Kidney glomerular epithelial cell (primary cell): ENCODE data around the gene STUM.

ENCODE experiments used
- DNase-seq: peaks from one replicate; lab custom pipeline; 2025; lab: John Stamatoyannopoulos, UW

The STUM gene

DNA sequence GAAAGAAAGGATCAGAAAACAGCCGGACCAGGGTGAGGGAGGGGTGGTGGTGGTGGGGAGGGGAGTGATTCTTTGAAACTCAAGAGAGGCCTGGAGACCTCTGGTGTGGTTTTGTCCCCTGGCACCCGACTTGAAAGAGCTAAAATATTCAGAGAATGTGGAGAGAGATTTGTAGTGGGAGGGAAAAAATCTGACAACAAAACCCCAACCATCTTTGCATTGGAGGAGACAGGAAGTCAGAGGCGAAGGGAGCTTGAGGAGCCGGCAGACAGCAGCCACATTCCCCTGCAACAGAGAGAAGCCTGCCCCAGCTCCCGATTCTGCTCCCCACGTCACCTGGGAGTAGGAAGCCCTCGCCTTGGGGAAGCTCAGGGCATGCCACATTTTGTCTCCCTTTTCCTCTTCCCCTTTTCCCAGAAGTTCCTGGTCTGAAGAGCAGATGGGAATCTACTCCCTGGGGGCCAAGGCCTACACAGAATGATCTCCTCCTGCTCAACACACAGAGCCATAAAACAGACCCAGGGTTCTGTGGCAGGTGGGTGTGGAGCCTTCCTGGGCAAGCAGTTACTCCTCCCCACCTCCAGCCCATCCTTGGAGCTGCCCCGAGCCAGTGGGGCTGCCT lies 105.6 kb downstream of the STUM start:
- peak; percentile 47 for DNase-seq

DNA sequence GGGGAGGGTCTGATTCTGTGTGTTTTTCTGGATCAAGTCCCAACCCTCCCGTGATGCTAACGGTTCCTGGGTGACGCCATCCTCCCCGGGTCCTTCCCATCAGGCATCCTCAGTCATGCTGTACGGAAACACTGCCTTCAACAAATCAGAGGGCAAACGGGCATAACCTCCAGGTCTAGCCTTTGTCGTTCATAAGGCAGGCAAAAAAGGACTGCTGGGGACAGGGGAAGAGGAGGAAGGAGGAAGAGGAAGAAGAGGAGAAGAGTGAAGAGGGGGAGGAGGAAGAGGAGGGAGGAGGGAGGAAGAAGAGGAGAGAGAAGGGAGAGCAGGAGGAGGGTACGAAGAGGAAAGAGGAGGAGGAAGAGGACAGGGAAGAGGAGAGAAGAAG lies 106.1 kb downstream of the STUM start:
- no peak for DNase-seq

DNA sequence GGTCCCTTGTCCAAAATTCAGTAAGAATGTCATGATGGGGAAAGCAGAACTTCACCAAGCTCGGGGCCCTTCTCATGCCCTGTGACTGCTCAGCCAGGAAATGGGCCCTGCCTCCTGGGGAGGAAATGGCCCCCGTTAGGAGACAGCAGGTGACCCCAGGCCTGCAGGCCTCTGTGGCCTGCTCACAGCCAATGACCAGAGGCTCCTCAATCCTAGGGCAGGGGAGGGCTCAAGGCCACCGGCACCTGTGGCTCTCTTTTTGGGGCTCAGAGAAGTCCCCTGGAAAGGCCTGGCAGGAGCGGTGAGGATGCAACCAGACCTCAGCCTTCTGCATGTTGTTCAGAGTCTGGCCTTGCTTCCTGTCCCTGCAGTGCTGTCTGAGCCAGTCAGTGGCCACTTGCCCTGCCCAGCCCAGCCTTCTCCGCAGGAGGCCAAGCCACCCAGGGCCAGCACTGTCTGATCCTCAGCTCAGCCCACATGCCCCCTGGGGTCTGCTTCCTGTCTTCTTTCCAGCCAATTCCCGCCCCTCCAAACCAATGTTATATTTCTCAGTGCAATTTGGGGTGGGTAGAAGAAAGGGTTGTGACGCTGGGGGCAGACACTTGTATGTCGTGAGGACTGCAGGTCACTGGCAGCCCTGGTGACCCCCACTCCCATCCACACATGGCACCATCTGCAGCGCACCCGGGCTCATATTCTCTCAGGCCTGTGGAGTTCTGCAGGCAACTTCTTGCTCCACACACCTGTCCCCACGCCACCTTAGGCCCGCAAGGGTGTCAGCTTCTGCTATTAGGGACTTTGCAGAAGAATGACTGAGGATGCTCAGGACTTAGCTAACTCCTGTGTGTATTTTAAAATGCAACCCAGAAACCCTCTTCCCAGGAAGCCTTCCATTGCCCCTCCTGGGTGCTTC lies 106.9 kb downstream of the STUM start:
- DNase-seq, result no peak

DNA sequence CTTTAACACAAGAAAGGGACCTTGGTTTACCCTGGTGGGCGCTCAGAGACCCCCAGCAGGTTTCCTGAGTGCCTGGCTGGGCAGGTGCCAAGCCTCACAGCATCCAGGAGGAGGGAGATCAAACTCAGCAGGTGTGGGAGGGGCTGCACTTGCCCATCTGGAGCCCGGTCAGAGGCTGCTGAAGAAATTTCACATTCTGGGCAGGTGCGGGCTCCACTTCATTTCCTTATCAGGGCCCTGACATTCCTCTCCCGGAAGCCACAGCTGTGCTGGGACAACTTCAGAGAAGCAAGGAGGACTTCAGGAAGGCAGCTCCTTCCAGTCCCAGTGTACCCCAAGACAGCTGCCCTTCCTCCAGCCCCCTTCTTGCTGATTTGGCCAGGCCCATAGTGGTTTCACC lies 107.6 kb downstream of the STUM start:
- no peak for DNase-seq

DNA sequence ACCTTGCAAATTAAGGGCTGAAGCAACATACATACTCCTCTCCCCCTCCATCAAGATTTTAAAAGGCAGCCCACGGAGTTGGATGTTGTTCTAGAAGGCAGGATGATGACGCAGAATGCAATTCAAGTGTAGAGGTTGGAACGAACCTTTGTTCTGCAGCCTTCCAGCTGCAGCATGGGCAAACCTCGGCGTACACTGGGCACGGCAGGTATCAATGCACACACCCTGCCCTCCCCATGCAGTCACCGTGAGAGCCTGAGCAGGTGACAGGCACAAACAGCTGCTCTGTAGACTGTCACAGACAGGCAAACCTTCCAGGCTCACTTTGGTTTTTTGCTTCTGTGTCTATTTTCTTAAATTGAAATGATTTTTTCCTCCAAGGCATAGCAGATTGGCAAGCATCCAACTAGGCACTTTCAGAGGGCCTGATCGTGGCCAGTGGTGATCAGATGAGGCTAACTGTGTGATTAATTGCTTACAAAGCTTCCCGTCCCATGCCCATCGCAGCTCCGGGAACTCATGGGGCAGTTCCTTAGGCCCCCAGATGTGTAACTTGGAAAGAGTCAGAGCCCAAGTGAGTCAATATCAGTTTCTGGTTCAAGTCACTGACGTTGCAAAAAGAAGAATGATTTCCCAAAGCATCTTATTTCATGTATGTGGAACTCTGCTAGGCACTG lies 108.2 kb downstream of the STUM start:
- no peak for DNase-seq

DNA sequence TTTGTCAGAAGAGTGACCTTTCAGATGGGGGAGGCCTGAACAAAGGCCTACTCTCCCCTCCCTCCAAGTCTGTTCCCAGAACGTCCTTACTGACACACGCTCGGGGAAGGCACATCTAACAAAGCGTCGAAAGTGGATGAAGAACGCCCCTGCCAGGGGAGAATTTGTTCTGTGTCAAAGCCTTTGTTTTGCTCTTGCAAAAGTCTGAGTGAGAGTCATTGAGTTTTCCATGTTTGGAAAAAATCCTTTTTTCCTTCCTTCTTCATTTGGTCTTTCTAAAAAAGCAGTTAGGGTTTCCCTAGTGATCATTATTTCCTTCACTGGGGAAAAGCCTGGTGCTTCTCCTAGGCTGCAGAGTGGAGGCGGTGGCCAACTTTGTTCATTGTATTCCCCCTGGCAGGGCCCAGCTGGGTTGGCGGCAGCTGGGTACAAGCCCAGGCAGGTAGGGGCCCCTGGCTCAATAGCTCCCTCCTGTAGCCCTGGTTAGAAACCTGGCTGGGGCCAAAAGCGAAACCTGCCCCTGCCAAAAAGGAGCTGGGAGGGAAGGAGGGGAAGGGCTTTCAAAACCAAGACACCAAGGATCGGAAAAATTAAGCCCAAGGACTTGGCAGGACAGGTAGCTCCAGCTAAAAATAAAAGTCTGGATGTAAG lies 109.5 kb downstream of the STUM start:
- no peak for DNase-seq

DNA sequence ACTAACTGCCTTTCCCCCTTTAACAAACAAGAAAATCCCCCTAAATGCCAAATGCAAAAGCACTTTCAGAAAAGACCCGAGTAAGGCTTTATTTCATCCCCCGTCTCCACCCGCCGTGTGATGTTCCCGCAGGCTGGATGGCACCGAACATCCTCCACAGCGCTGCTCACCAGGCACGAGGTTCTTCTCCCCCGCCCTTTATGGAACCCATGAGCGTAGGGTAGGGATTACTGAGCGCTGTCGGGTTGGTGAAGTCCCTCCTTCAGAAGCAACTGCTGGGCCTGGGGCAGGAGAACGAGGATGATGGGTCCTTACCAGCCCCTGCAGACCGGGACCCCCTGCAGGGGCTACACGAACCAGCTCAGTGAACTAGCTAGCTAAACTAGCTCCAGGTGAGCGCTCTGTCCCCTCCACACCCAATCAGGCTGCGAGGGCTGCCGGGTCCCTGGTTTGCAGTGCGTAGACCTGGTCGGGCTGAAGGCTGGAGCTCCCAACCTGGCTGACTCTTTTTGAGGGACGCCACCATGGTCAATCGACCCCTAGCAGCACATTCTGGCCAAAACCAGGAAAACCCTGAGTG lies 110.1 kb downstream of the STUM start:
- DNase-seq, result no peak
